Measurements from ENCODE around the gene C8A. TPM values are rescaled to one million over a fixed set of nuclear protein-coding genes. Genes with fewer than 3 reads are reported as not detected.

C8A gene
- polyA plus RNA-seq, 1 experiment, result not detected

- no peak for DNase-seq (ENCODE audit: low read depth)
- Histone ChIP-seq H3K4me3 (ENCODE audit: low read depth, low read length) (no peak overlapping the region), H3K36me3 (ENCODE audit: control insufficient read depth, insufficient read depth, low read length) (no peaks in the 10 kb centered on the region), H3K27me3 (ENCODE audit: control insufficient read depth, insufficient read depth, low read length) (no peaks in the 10 kb centered on the region)
- ChIA-PET CTCF (interaction anchor here (0.6 kb wide), 1 partner anchor 196 kb away, joined by 3 read pairs; no protein-coding TSS in a partner anchor), POLR2A (no interaction called here)
- TF ChIP-seq, protein P1, sequence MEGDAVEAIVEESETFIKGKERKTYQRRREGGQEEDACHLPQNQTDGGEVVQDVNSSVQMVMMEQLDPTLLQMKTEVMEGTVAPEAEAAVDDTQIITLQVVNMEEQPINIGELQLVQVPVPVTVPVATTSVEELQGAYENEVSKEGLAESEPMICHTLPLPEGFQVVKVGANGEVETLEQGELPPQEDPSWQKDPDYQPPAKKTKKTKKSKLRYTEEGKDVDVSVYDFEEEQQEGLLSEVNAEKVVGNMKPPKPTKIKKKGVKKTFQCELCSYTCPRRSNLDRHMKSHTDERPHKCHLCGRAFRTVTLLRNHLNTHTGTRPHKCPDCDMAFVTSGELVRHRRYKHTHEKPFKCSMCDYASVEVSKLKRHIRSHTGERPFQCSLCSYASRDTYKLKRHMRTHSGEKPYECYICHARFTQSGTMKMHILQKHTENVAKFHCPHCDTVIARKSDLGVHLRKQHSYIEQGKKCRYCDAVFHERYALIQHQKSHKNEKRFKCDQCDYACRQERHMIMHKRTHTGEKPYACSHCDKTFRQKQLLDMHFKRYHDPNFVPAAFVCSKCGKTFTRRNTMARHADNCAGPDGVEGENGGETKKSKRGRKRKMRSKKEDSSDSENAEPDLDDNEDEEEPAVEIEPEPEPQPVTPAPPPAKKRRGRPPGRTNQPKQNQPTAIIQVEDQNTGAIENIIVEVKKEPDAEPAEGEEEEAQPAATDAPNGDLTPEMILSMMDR (IDR thresholded peaks at IDR 0.05; ENCODE audit: insufficient read depth, low read depth, low read length), result no peak
Measured at GRCh38 chr1:56864430-56864829, 9.8 kb downstream of the C8A start.

DNA sequence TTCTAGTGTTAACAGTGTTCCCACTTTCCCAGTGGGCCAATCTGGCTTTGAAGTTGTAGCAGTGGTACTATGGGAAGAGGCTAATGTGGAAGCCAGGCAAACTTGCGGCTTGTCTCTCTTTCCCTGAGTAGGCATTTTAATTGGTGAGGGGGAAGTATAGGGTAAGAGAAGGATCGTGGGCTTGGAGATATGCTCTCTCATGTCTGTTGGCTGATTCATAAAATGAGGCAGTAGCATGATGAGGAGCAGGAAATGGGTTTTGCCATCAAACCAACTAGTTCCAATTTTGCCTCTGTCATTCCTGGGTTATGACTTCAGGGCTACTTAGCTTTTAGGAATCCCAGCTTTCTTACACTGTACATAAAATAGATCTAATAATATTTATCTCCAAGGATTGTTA lies 12.1 kb downstream of the C8A start:
- H3K27me3 ChIP-seq (ENCODE audit: control insufficient read depth, insufficient read depth, low read length), result no peaks in the 10 kb centered on the region
- no peak overlapping the region for H3K4me3 ChIP-seq (ENCODE audit: low read depth, low read length)
- ChIA-PET POLR2A (interaction anchor here (0.5 to 0.6 kb wide), 2 partner anchors 190 to 1587 kb away, joined by 3 read pairs; no protein-coding TSS in a partner anchor), CTCF (no interaction called here)
- DNase-seq (ENCODE audit: low read depth), result peak; percentile 92
- H3K36me3 ChIP-seq (ENCODE audit: control insufficient read depth, insufficient read depth, low read length), result no peaks in the 10 kb centered on the region
- TF ChIP-seq, protein P1 (IDR thresholded peaks at IDR 0.05; ENCODE audit: insufficient read depth, low read depth, low read length), result no peak

DNA sequence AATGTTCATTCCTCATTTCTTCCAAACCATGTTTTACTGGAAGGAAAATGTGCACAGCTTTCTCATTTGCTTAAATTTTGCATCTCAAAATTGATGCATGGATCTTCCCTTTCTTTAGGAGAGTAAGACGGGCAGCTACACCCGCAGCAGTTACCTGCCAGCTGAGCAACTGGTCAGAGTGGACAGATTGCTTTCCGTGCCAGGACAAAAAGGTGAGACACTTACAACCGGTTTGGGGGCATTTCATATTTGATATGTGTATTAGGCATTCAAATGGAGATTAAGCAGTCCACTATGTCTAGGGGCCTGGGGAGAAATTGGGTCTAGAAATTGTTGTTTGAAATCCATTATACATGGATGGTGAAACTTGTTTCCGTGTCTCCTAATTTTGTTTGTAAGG lies 12.9 kb downstream of the C8A start:
- POLR2A ChIA-PET, result no interaction called here
- DNase-seq (ENCODE audit: low read depth), result no peak
- CTCF ChIA-PET, result no interaction called here
- no peak overlapping the region for H3K4me3 ChIP-seq (ENCODE audit: low read depth, low read length)
- TF ChIP-seq, protein P1 (IDR thresholded peaks at IDR 0.05; ENCODE audit: insufficient read depth, low read depth, low read length), result no peak
- no peaks in the 10 kb centered on the region for H3K27me3 ChIP-seq (ENCODE audit: control insufficient read depth, insufficient read depth, low read length)
- H3K36me3 ChIP-seq (ENCODE audit: control insufficient read depth, insufficient read depth, low read length), result no peaks in the 10 kb centered on the region

GRCh38 chr1:56868761-56869160 lies 14.2 kb downstream of the C8A start:
- H3K36me3 ChIP-seq (ENCODE audit: control insufficient read depth, insufficient read depth, low read length), result no peaks in the 10 kb centered on the region
- H3K27me3 ChIP-seq (ENCODE audit: control insufficient read depth, insufficient read depth, low read length), result no peaks in the 10 kb centered on the region
- CTCF ChIA-PET, result no interaction called here
- POLR2A ChIA-PET, result no interaction called here
- H3K4me3 ChIP-seq (ENCODE audit: low read depth, low read length), result no peak overlapping the region
- TF ChIP-seq, protein P1 (IDR thresholded peaks at IDR 0.05; ENCODE audit: insufficient read depth, low read depth, low read length), result no peak
- DNase-seq (ENCODE audit: low read depth), result no peak

GRCh38 chr1:56872597-56872996 lies 18.0 kb downstream of the C8A start:
- Histone ChIP-seq H3K36me3 (ENCODE audit: control insufficient read depth, insufficient read depth, low read length) (no peaks in the 10 kb centered on the region), H3K27me3 (ENCODE audit: control insufficient read depth, insufficient read depth, low read length) (no peaks in the 10 kb centered on the region), H3K4me3 (ENCODE audit: low read depth, low read length) (no peak overlapping the region)
- no peak for DNase-seq (ENCODE audit: low read depth)
- ChIA-PET CTCF (interaction anchor here (0.8 kb wide), 1 partner anchor 1363 kb away, joined by 3 read pairs; no protein-coding TSS in a partner anchor), POLR2A (no interaction called here)
- TF ChIP-seq, protein P1 (IDR thresholded peaks at IDR 0.05; ENCODE audit: insufficient read depth, low read depth, low read length), result no peak

Data from BJ (cell line).